Stimulated activated CD4-positive, alpha-beta T cell treated with anti-CD3 and anti-CD28 coated beads, TNF-alpha, amount 100 ng/mL, for 1 hour (primary cell): ENCODE measurements around the gene FHDC1.

Source experiments
- DNase-seq, 3 donors: peaks; one replicate each; pipeline ENCODE4 v3.0.0-alpha.2; 2020; ENCODE audit warnings: low read depth in 3 of 3, low spot score in 1 of 3

FHDC1 gene

GRCh38 chr4:152956650-152957436 is 20.7 kb downstream of the FHDC1 start:
- DNase-seq, result no peak

GRCh38 chr4:152957437-152958171 is 21.5 kb downstream of the FHDC1 start:
- DNase-seq, result no peak

- no peak for DNase-seq
Observed at GRCh38 chr4:152959080-152959479, 23.0 kb downstream of the FHDC1 start.

- DNase-seq, result no peak
Observed at GRCh38 chr4:152960082-152960481, 24.0 kb downstream of the FHDC1 start.

- DNase-seq, result no peak
Observed at GRCh38 chr4:152961014-152961772, 25.1 kb downstream of the FHDC1 start.

- DNase-seq, result no peak
Observed at GRCh38 chr4:152961773-152962115, 25.6 kb downstream of the FHDC1 start.

- DNase-seq, result no peak
Observed at GRCh38 chr4:152962150-152962549, 26.0 kb downstream of the FHDC1 start.

- DNase-seq, result no peak
Observed at GRCh38 chr4:152964335-152964734, 28.2 kb downstream of the FHDC1 start.

- DNase-seq, result no peak
Observed at GRCh38 chr4:152965611-152966010, 29.5 kb downstream of the FHDC1 start.

GRCh38 chr4:152967907-152968306 is 31.8 kb downstream of the FHDC1 start:
- no peak for DNase-seq

- DNase-seq, result no peak
Observed at GRCh38 chr4:152968806-152969394, 32.8 kb downstream of the FHDC1 start.

- DNase-seq, result no peak
Observed at GRCh38 chr4:152970102-152970820, 34.1 kb downstream of the FHDC1 start.

- DNase-seq, result no peak
Observed at GRCh38 chr4:152971053-152971452, 34.9 kb downstream of the FHDC1 start.

GRCh38 chr4:152972821-152973628 is 36.9 kb downstream of the FHDC1 start:
- DNase-seq, result no peak

- no peak for DNase-seq
Observed at GRCh38 chr4:152973629-152974467, 37.7 kb downstream of the FHDC1 start.

GRCh38 chr4:152974468-152975379 is 38.6 kb downstream of the FHDC1 start:
- DNase-seq, result no peak

- no peak for DNase-seq
Observed at GRCh38 chr4:152975380-152976211, 39.5 kb downstream of the FHDC1 start.
